Stomach (tissue), 4 donors: ENCODE measurements around the gene FHIP2A.

Source experiments
- POLR2A ChIP-seq, 4 donors: fragments of 450-650 bp; IDR thresholded peaks; one replicate each; pipeline ENCODE4 v1.6.1; 2016; ENCODE audit warnings: antibody characterized with exemption in 4 of 4, control low read depth in 2 of 4, mild to moderate bottlenecking in 1 of 4, moderate library complexity in 1 of 4
- POLR2AphosphoS5 ChIP-seq, 3 donors: sonication (generic); formaldehyde crosslinking; IDR thresholded peaks; one replicate each; pipeline ENCODE4 v1.6.1; 2016; ENCODE audit warnings: antibody characterized with exemption in 3 of 3
- TF ChIP-seq, protein P1 (sequence below), 7 experiments: fragments of 450-650 bp in 4 of 7; fragments of 200-600 bp in 3 of 7; sonication (generic) in 3 of 7; IDR thresholded peaks; one replicate each; pipeline ENCODE4 v1.5.1; 2016 to 2019; ENCODE audit warnings: antibody characterized with exemption in 7 of 7, control low read depth in 2 of 7, mild to moderate bottlenecking in 1 of 7

DNA sequence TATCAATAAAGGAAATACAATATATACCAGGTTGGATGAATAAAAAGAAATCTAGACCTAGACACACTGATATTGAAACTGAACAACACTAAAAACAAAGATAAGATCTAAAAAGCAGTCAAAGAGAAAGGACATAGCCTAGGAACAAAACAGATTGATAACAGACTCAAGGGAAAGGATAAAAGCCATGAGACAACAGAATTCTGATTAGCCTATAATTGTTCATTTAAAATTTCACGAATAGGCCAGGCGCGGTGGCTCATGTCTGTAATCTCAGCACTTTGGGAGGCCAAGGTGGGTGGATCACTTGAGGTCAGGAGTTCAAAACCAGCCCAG, 48.4 kb upstream of the FHIP2A start:
- TF ChIP-seq, protein P1, sequence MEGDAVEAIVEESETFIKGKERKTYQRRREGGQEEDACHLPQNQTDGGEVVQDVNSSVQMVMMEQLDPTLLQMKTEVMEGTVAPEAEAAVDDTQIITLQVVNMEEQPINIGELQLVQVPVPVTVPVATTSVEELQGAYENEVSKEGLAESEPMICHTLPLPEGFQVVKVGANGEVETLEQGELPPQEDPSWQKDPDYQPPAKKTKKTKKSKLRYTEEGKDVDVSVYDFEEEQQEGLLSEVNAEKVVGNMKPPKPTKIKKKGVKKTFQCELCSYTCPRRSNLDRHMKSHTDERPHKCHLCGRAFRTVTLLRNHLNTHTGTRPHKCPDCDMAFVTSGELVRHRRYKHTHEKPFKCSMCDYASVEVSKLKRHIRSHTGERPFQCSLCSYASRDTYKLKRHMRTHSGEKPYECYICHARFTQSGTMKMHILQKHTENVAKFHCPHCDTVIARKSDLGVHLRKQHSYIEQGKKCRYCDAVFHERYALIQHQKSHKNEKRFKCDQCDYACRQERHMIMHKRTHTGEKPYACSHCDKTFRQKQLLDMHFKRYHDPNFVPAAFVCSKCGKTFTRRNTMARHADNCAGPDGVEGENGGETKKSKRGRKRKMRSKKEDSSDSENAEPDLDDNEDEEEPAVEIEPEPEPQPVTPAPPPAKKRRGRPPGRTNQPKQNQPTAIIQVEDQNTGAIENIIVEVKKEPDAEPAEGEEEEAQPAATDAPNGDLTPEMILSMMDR (IDR thresholded peaks at IDR 0.05), result no peak
- TF ChIP-seq POLR2AphosphoS5 (IDR thresholded peaks at IDR 0.05) (no peak), POLR2A (IDR thresholded peaks at IDR 0.05) (no peak)
